Measurements from ENCODE around the gene SPTBN2.
"Not testable (repeated sequence)": the region's sequence is repeated elsewhere in the genome, so short reads cannot be mapped to it uniquely, and the experiment has no call there.

The SPTBN2 gene

DNA sequence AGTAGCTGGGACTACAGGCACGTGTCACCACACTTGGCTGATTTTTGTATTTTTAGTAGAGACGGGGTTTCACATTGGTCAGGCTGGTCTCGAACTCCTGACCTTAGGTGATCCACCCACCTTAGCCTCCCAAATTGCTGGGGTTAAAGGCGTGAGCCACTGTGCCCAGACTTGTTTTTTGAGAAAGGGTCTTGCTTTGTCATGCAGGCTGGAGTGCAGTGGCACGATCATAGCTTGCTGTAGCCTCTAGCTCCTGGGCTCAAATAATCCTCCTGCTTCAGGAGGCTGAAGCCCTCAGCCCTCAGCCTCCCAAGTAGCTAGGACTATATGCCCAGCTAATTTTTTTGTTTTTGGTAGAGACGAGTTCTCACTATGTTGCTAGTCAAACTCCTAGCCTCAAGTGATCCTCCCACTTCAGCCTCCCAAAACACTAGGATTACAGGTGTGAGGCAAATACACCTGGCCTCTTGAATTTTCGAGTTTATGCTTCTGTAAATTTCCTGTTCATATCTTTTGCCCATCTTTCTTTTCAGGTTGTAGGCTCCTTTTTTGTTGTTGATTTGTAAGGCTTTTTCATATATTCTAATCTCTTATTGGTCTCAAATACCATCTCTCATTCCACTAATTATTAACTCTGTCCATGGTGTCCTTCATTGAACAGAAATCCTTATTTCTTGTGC, 47.9 kb downstream of the SPTBN2 start:
- no peak for DNase-seq

DNA sequence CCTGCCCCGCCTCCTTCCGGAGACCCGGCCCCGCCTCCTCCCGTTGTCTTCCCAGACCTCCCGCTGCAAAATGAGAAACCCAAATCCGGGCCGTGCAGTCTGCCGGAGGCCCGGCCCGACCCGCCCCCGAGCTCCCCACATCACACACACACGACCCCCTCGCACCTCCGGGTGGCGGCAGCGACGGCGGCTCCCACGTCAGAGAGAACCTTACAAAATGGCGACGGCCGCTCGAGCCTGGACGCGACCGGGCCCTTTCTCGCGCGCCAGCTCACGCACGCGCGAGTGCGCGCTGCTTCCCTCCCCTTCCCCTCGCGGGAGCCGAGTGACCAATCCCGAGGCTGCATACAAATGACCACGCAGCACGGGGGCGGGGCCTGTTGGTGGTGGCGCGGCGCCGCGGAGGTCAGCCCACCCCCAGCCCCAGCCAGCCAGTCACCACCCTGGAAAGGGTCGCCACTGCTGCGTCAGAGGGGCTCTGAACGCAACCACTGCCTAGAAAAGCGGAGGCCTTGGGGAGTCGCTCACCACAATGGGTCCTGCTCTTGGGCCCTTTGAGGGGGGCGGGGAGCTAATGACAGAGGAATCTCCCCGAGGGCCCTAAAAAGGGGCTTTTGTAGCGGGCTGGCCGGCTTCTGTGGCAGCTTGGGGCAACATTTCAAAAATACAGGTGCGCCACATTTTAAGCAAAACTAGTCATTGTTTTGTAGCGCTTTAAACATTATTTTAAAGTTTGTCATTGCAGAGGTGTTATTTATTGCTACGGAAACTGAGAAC, 51.2 kb downstream of the SPTBN2 start, which contains the start of gene RBM4B:
Gene RBM4B (minus strand): TSS at position 289 of the 777 bp plus-strand sequence. CDS start 808 bp downstream, outside the sequence.
- peak; percentile 98 for DNase-seq

DNA sequence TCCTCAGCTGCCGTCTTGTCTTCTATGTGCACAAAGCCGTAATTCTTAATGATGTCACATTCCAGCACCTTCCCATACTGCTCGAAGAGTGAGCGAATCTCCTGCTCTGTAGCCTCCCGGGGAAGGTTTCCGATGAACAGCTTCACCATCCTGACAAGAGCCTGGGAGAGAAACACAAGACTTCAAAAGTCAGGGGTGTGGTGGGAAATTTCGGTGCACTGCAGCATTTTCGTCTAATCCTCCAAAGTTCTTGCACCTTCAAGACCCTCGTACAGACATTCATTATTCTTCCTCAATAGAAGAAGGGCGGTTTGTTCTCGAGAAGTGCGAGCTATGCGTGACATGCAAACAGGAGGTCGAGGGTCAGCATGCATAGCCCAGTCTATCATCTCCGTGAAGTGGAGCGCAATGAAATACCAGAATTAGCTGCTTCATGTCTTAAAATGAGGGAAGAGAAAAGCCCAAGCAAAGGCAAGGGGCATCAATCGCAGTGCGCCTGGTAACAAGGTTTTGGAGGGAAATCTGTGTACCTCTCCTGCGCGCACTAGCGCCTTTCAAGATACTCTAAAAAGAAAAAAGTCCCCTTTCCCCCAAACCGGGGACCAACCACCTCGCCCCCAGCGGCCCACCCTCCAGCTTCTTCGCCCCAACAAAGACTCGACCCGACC, 52.0 kb downstream of the SPTBN2 start:
- no peak for DNase-seq

DNA sequence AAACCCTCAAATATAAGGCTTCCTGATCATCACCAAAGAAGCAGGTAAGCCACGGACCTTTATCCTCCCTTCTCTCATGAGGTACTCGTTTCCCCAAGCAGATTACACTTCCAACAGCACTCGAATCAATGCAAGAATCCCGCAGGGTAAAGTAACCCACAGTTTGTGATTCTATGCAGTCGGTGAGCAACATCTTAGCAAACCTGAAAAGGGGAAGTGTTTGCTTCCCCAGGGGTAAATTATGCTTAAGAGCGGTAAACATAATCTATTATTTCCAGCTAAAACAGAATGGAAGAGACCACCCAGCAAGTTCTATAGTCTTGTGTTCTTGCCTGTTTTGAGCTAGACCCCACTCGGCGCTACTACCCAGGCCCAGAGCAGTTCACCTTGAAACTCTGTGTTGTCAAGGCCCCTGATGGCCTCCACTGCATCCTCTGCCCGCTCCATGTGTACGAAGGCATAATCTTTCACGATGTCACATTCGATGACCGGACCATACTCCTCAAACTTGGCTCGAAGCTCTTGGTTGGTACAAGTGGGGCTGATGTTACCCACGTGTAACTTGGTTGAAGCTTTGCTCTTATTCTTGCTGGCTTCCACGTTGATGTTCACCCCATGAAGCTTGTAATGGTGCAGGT, 52.6 kb downstream of the SPTBN2 start:
- DNase-seq: no peak

DNA sequence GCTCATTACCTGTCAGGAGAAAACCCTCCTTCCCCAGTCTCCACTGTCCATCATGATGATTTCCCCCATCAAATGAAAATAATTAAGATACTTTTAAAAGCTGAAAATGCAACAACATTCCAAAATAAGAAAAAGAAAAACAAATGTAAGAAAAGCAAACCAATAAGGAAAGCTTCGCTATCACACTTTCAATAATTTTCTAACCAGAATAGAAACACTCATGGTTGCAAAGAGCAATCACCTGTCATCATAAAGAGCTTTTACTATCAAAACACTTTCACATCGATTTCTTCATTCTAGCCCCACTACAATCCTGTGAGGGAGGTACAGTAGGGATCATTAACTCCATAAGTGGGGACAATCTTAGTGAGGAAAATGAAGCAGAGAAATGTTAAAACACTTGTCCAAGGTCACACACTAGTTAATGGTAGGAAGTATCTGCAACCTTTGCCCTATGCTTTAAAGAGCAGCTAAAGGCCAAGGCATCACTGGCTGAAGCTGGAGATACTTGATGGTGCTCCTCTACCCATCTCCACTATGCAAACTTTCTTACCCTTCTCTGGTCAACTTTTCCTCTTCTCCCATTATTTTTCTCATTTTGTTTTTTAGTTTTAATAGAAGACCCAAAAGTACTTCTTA, 53.9 kb downstream of the SPTBN2 start:
- no peak for DNase-seq

DNA sequence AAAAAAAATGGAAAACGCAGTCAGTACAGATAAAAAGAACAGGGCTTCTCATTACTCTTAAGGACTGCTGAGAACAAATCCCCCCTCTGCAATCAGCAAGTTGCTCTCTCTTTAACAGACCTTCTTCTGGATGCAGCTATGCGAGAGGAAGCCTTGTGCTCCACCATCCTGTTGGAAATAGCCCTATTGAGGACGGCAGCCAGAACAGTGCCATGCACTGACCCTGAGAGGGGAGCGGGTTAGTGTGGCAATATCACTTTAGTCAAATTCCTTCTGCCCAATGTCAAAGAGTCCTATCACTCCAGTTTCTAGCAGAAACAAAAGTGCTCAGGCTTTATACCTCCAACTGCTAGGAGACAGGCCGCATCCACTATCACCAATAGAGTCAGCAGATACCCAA, 58.2 kb downstream of the SPTBN2 start:
- DNase-seq: no peak

DNA sequence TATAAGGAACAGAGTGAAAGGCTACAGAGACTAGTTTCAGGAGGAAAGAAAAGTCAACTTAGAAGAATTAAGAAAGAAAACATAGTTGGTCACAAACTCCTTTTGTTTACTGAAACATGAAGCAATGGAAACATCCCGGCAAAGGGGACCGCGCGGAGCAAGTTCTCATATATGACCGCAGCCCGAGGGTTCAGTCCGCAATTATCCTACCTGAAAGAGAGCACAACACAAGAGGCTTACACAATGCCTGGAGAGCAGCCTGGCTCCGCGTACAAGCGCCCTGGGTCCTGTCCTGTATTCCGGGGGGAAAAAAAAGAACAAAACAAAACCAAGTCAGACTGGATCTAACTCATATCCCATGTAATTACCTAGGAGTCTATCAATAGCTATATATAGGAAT, 63.6 kb downstream of the SPTBN2 start:
- no peak for DNase-seq

DNA sequence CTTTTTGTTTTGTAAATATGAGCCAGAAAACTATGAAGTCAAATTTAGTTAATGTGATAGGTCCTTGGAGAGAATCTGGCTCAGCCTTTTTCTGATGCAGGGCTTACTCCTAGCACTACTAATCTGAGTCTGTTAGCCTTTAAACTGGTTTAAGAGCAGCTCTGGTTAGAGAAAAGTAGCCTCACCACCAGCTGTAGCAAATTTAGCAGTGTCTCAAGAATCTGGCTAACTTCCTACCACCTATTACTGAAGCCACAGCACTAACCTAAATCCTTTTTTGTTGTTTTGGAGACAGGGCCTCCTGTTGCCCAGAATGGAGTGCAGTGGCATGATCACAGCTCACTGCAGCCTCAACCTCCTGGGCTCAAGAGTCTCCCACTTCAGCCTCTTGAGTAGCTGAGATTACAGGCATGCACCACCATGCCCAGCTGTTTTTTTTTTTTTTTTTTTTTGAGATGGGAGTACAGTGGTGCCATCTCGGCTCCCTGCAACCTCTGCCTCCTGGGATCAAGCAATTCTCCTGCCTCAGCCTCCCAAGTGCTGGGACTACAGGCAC, 65.2 kb downstream of the SPTBN2 start:
- no peak for DNase-seq

DNA sequence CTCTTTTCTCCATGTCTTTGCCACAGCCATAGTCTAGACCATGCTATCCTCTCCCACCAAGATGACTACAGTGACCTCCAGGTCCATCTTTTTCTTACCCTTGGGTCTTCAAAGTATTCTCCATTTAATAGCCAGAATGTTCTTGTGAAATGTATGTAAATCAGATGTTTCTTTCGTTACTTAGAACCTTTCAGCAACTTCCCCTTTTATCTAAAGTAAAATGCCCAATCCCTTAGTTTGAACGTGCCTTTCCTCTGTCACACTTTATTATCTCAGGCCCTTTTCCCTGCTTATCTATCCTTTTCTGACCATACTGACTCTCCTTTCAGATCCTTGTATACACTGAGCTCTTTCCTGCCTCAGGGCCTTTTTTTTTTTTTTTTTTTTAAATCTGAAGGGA, 69.3 kb downstream of the SPTBN2 start:
- DNase-seq: no peak

DNA sequence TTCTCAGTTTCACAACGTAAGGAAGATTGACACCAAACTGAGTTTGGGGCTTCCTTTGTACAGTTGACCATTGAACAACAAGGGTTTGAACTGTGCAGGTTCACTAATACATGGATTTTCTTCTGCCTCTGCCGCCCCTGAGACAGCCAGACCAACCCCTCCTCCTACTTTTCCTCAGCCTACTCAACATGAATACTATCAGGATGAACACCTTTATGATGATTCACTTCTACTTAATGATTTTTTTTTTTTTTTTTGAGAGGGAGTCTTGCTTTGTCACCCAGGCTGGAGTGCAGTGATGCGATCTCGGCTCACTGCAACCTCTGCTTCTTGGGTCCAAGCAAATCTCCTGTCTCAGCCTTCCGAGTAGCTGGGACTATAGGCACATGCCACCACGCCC, 75.9 kb downstream of the SPTBN2 start:
- DNase-seq: no peak

DNA sequence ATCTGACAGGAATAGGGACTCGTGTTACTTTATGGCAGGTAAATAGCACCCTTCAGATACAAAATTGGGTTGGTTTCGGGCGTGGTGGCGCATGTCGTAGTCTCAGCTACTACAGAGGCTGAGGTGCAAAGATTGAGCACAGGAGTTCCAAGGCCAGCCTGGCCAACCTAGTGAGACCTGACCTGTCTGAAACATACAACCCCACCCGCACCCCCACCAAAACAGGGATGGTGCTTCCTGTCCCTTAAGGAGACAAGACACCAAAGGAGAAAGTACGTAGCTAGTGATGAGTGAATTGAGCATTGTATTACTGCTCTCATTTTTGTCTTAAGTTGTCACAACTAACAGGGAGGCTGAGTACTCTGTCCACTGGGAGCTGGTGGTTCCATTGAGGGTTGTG, 76.4 kb downstream of the SPTBN2 start:
- no peak for DNase-seq

DNA sequence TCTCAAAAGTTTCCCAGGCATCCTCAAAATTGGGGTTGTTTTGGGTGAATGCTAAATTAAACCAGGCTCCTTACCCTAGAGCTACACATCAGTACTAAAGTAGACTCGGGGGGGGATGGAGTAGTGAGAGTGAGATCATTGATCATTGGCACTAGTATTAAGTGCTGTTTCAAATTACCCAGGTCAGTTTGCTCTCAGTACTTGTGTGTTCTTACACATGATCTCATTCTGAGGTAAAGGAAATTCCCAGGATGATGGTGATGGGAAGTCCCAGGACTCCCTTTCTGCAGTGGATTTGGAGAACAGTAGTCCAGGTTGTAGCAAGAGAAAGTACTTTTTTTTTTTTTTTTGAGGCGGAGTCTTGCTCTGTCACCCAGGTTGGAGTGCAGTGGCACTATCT, 78.0 kb downstream of the SPTBN2 start:
- no peak for DNase-seq

DNA sequence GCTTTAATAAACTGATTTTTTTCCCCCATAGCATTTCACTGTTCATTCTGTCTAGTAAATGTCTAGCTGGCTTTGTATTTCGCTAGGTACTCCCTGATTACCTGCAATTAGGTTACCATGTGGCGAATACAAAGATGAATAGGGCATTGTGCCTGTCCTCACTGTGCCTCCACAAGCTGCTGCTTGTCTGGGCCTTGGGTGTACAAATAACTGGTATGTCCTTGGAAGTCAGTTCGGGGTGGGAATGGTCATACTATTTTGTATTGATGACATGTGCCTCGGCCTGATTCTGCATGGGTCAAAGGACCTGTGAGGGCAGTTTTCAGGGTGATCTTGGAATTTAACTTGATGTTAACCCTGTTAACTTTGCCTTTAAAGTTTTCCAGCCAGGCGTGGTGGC, 79.1 kb downstream of the SPTBN2 start:
- no peak for DNase-seq

DNA sequence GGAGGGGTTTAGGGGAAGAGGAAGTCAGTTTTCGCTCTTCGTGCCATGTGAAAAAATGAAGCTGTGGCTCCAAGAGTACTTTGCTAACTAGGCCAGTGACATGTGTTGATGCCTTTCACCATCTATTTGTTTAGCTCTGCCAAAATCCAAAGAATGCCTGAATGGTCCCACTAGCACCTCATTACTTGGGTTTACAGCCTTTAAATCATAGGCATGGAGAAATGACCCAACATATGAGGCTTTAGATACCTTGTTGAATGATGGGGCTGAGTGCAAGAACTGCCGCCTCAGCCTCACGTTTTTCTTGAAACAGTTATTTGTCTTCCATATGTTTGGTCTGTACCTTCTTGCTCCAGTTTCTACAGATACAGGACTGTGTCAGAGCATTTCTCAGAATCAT, 82.2 kb downstream of the SPTBN2 start:
- DNase-seq: no peak

DNA sequence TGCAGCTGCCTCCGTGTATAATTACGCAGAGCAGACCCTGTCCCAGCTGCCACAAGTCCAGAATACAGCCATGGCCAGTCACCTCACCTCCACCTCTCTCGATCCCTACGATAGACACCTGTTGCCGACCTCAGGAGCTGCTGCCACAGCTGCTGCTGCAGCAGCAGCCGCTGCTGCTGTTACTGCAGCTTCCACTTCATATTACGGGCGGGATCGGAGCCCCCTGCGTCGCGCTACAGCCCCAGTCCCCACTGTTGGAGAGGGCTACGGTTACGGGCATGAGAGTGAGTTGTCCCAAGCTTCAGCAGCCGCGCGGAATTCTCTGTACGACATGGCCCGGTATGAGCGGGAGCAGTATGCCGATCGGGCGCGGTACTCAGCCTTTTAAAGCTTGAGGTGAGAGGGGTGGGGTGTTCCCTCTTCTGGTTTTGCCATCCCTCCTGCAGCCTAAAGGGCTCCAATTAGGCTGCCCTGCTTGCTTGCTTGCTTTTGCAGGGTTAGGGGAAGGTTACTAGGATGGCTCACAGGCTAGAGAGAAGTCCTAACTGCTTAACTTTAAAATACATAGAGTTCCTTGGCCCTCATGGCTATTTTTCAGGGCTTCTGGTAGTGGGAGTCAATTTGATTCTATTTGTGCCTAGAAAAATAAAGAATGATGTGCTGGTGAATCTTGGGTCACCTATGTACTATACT, 85.1 kb downstream of the SPTBN2 start:
- DNase-seq: no peak

DNA sequence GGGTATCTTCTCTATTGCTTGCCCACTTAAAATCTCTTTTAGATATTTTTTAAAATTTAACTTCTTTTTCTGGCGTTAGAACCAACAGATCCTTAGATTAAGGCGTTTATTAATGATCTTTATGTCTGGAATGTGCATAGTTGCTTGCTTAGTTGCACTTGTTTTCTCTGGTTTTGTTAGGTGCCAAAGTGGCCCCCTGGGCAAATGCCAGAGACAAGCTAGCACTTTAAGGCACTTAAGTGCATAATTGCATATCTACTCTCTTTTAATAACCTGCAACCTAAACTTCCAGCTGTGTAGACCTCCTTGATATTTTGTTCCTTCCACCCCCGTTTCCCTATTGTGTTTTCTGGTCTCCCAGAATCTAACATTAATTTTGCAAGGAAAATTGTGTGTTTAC, 87.2 kb downstream of the SPTBN2 start:
- DNase-seq: no peak

DNA sequence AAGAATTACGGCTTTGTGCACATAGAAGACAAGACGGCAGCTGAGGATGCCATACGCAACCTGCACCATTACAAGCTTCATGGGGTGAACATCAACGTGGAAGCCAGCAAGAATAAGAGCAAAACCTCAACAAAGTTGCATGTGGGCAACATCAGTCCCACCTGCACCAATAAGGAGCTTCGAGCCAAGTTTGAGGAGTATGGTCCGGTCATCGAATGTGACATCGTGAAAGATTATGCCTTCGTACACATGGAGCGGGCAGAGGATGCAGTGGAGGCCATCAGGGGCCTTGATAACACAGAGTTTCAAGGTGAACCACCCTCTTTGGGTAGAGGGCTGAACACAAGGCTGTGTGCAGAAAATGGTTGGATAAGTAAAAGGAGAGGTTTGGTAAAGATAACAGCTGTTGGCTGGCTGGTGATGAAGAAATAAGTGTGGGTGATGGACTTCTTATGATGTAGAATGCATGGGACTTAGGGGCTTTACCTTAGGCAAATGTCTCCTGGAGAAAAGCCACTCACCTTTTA, 89.1 kb downstream of the SPTBN2 start:
- DNase-seq: not testable (repeated sequence)

DNA sequence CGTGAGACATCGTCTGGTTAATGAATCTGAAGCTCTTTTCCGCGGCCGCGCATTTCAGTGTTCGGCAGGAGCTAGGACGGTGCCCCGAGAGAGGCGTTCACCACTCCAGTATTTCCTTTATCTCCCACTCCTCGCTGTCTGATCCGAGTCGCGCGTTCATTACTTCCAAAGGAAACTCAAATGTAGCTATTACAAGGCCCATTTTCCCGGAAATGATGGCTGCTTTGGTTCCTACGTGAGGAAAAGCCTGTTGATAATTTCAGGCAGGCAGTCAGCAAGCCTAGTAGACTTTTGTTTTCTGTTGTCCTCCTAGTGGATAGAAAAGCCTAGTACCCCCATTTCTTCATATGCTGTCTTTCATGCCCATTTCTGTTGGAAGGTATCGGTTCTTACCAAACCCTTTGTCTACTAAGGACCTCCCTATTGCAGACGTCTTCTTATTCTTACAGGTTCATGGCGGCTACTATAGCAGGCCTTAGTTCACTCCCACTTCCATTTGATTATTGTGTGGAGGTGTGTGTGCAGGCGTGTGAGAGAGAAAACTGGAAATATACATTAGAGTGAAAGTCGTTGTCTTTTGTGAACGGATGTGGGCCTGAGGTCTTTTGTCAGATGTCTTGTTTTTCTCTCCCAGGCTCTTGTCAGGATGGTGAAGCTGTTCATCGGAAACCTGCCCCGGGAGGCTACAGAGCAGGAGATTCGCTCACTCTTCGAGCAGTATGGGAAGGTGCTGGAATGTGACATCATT, 89.8 kb downstream of the SPTBN2 start:
- peak; percentile 29 for DNase-seq

DNA sequence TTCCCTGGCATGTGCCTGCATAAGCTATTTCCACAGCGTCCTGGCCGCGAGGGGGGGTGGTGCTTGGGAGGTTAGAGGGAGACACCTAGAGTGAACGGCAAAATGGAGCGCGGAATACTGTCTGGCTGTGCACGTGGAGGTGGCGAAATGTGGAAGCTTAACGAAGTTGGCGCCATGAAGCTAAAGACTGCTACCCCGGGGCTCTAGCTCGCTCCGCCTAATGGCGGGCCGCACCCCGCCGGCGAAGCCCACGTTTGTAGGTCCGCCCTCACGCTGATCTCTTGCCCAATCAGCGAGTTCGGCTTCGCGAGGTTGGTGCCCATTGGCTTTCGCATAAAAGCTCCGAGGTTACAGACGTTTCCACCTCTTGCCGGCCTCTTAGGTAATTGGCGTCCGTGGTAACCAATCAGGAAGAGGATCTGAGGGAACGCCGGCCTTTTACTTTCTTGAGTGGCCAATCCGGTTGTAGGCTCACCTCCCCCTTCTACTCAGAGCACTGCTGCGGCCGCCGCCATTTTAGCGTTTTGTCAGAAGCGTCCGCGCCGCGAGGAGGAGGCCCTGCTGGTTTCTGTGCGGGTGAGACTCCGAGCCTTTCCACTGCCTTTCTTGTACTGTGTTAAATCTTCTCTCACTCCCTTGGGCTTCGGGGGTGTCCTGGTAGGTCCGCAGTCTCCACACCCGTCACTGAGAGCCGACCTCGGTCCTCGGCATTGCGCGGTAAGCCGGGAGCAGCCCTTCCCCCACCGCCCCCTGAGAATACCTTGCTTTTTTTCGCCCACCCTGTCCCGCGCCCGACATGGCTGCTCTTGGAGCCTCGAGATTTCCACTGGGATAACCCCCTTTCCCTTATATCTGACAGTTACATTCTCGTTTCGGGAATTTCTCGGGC, 90.6 kb downstream of the SPTBN2 start, which contains the start of gene RBM4:
Gene RBM4 (plus strand): TSS at position 527 of the 889 bp plus-strand sequence. CDS start 1,009 bp downstream, outside the sequence.
- DNase-seq: peak; percentile 99
